ENCODE measurements around the gene GADD45B.
"Not testable (repeated sequence)": the region's sequence is repeated elsewhere in the genome, so short reads cannot be mapped to it uniquely, and the experiment has no call there.

DNA sequence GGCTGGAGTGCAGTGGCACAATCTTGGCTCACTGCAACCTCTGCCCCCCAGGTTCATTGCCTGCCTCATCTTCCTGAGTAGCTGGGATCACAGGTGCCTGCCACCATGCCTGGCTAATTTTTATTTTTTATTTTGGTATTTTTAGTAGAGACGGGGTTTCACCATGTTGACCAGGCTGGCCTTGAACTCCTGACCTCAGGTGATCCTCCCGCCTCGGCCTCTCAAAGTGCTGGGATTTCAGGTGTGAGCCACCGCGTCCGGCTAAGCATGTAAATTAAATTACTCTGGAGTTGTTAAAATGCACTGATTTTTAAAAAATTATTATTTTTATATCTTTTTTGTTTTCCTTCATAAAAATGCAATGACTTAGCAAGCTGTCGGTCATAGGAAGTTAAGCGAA, 30.7 kb downstream of the GADD45B start:
- TF ChIP-seq, protein P1, sequence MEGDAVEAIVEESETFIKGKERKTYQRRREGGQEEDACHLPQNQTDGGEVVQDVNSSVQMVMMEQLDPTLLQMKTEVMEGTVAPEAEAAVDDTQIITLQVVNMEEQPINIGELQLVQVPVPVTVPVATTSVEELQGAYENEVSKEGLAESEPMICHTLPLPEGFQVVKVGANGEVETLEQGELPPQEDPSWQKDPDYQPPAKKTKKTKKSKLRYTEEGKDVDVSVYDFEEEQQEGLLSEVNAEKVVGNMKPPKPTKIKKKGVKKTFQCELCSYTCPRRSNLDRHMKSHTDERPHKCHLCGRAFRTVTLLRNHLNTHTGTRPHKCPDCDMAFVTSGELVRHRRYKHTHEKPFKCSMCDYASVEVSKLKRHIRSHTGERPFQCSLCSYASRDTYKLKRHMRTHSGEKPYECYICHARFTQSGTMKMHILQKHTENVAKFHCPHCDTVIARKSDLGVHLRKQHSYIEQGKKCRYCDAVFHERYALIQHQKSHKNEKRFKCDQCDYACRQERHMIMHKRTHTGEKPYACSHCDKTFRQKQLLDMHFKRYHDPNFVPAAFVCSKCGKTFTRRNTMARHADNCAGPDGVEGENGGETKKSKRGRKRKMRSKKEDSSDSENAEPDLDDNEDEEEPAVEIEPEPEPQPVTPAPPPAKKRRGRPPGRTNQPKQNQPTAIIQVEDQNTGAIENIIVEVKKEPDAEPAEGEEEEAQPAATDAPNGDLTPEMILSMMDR (IDR thresholded peaks at IDR 0.05; ENCODE audit: low read depth, low read length, poor library complexity, severe bottlenecking): not testable (repeated sequence)
- TF ChIP-seq EZH2phosphoT487 (IDR thresholded peaks at IDR 0.05; ENCODE audit: borderline replicate concordance, low read length): not testable (repeated sequence)
